Neural cell (in vitro differentiated cells): Measurements from ENCODE around the gene MPL. TPM values are rescaled to one million over a fixed set of nuclear protein-coding genes. Genes with fewer than 3 reads are reported as not detected.

Experiments
- H2AFZ ChIP-seq: fragments of 200-600, 300-800 bp; sonication (generic), shearing (Covaris generic); 2 replicates; pipeline ENCODE4 v1.6.0; 2014; ENCODE audit warnings: low read depth, mild to moderate bottlenecking, antibody characterized with exemption, low read length, moderate library complexity
- H3F3A ChIP-seq: fragments of 200-600 bp; shearing (Covaris generic); 2 replicates; pipeline ENCODE4 v1.6.1; 2016; ENCODE audit warnings: mild to moderate bottlenecking, moderate library complexity, mixed read lengths, antibody characterized with exemption, low read length; ENCODE audit not compliant: insufficient read depth, poor library complexity, severe bottlenecking
- H3K27ac ChIP-seq: fragments of 200-600, 300-800 bp; sonication (generic), shearing (Covaris generic); 2 replicates; pipeline ENCODE4 v1.5.1; 2014; ENCODE audit warnings: mild to moderate bottlenecking, low read length, moderate library complexity
- H3K27me3 ChIP-seq: fragments of 300-800, 200-600 bp; sonication (generic), shearing (Covaris generic); 2 replicates; pipeline ENCODE4 v1.6.0; 2014; ENCODE audit warnings: mild to moderate bottlenecking, low read depth, low read length, moderate library complexity; ENCODE audit not compliant: insufficient read depth
- H3K36me3 ChIP-seq: fragments of 300-800, 200-600 bp; sonication (generic), shearing (Covaris generic); 2 replicates; pipeline ENCODE4 v1.5.1; 2014; ENCODE audit warnings: mild to moderate bottlenecking, antibody characterized with exemption, low read length, moderate library complexity; ENCODE audit not compliant: insufficient read depth
- H3K4me2 ChIP-seq: fragments of 300-800, 200-600 bp; sonication (generic), shearing (Covaris generic); 2 replicates; pipeline ENCODE4 v1.6.0; 2014; ENCODE audit warnings: mild to moderate bottlenecking, low read length
- H3K4me3 ChIP-seq: fragments of 300-800, 200-600 bp; sonication (generic), shearing (Covaris generic); 2 replicates; pipeline ENCODE4 v1.5.1; 2014; ENCODE audit warnings: mild to moderate bottlenecking, low read length, moderate library complexity
- H3K79me2 ChIP-seq: fragments of 200-600 bp; shearing (Covaris generic); replicated peaks from 2 replicates; pipeline ENCODE4 v1.6.0; 2014; ENCODE audit warnings: mild to moderate bottlenecking, low read length, moderate library complexity; ENCODE audit not compliant: insufficient read depth
- H3K9ac ChIP-seq: fragments of 300-800, 200-600 bp; sonication (generic), shearing (Covaris generic); 2 replicates; pipeline ENCODE4 v1.6.1; 2016; ENCODE audit warnings: mild to moderate bottlenecking, low read length, mixed read lengths
- H3K9me2 ChIP-seq: fragments of 200-600 bp; shearing (Covaris generic); 2 replicates; pipeline ENCODE4 v1.6.1; 2016; ENCODE audit warnings: mild to moderate bottlenecking, low read length, mixed read lengths; ENCODE audit not compliant: insufficient read depth
- H3K9me3 ChIP-seq: fragments of 200-600, 300-800 bp; sonication (generic), shearing (Covaris generic); 2 replicates; pipeline ENCODE4 v1.6.1; 2016; ENCODE audit warnings: mild to moderate bottlenecking, mixed run types, low read length, moderate library complexity, mixed read lengths
- H4K20me1 ChIP-seq: fragments of 200-600 bp; shearing (Covaris generic); 2 replicates; pipeline ENCODE4 v1.6.1; 2016; ENCODE audit warnings: mild to moderate bottlenecking, mixed run types; ENCODE audit not compliant: insufficient read depth
- EP300 ChIP-seq: fragments of 450-650 bp; conservative IDR thresholded peaks from 2 replicates; pipeline ENCODE4 v1.6.1; 2014; ENCODE audit warnings: antibody characterized with exemption, mild to moderate bottlenecking, moderate library complexity; ENCODE audit not compliant: poor library complexity, severe bottlenecking
- EZH2 ChIP-seq: fragments of 200-600, 300-800 bp; shearing (Covaris generic), sonication (generic); IDR thresholded peaks from 2 replicates; pipeline ENCODE4 v1.6.1; 2014; ENCODE audit warnings: antibody characterized with exemption, low read length, borderline replicate concordance, mild to moderate bottlenecking; ENCODE audit not compliant: insufficient read depth, poor library complexity, severe bottlenecking
- MXI1 ChIP-seq: fragments of 450-650 bp; conservative IDR thresholded peaks from 2 replicates; pipeline ENCODE4 v1.6.1; 2014; ENCODE audit warnings: antibody characterized with exemption, mild to moderate bottlenecking; ENCODE audit not compliant: poor library complexity, severe bottlenecking
- POLR2AphosphoS5 ChIP-seq: IDR thresholded peaks from 2 replicates; pipeline ENCODE4 v1.6.1; 2012
- RAD21 ChIP-seq: fragments of 450-650 bp; conservative IDR thresholded peaks from 2 replicates; pipeline ENCODE4 v1.6.1; 2014; ENCODE audit warnings: antibody characterized with exemption, mild to moderate bottlenecking, moderate library complexity
- SMC3 ChIP-seq: fragments of 450-650 bp; conservative IDR thresholded peaks from 2 replicates; pipeline ENCODE4 v1.6.1; 2014; ENCODE audit warnings: antibody characterized with exemption, mild to moderate bottlenecking, moderate library complexity; ENCODE audit not compliant: poor library complexity
- TAF1 ChIP-seq: IDR thresholded peaks from 2 replicates; pipeline ENCODE4 v1.6.1; 2012; ENCODE audit warnings: low read depth
- polyA plus RNA-seq: library from polyadenylated mRNA; depleted of rRNA; stranded (reverse); fragments of >200 nt; gene quantifications from 2 replicates; pipeline ENCODE4 v1.2.3, GENCODE V29; 2014
- TF ChIP-seq, protein P1 (sequence below): fragments of 450-650 bp; IDR thresholded peaks from 2 replicates; pipeline ENCODE4 v1.5.1; 2014; ENCODE audit warnings: antibody characterized with exemption, mild to moderate bottlenecking, moderate library complexity; ENCODE audit not compliant: poor library complexity, severe bottlenecking
- TF ChIP-seq, protein P2 (sequence below): IDR thresholded peaks from 2 replicates; pipeline ENCODE4 v1.6.1; 2012; ENCODE audit warnings: borderline replicate concordance

Gene MPL
- polyA plus RNA-seq, 1 donor from 2014 or later = not detected

DNA sequence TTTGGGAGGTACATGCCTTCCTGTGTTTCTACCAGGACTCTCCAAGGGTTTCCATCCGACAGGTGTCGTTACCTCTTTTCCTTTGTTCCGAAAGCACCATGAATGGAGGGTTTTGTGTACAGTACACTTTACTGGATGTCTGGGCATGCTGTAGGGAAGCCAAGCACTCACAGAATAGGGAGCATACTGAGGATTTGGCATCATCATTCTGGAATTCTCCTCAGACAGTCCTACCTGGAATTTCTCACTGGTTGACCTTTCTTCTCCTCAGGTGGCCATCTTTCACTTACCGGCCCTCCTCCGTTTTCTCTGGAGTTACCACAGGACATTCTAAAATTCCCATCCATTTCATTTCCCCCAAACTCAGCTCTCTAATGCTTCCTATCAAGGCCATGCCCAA is 5.9 kb upstream of the MPL start:
- Histone ChIP-seq H3K4me2 (no peak overlapping the region), H3K9ac (no peak overlapping the region), H2AFZ (no peak overlapping the region), H3K27ac (no peak overlapping the region), H3K4me3 (no peak overlapping the region), H3K9me2 (no peaks in the 10 kb centered on the region), H4K20me1 (no peaks in the 10 kb centered on the region), H3K27me3 (no peaks in the 10 kb centered on the region), H3K79me2 (no peaks in the 10 kb centered on the region), H3K9me3 (peaks cover 5% of the 10 kb centered on the region), H3K36me3 (no peaks in the 10 kb centered on the region), H3F3A (no peaks in the 10 kb centered on the region)
- TF ChIP-seq POLR2AphosphoS5 (no peak), EZH2 (no peak), EP300 (no peak), SMC3 (no peak), RAD21 (no peak), TAF1 (no peak), MXI1 (no peak)
- TF ChIP-seq, protein P1, sequence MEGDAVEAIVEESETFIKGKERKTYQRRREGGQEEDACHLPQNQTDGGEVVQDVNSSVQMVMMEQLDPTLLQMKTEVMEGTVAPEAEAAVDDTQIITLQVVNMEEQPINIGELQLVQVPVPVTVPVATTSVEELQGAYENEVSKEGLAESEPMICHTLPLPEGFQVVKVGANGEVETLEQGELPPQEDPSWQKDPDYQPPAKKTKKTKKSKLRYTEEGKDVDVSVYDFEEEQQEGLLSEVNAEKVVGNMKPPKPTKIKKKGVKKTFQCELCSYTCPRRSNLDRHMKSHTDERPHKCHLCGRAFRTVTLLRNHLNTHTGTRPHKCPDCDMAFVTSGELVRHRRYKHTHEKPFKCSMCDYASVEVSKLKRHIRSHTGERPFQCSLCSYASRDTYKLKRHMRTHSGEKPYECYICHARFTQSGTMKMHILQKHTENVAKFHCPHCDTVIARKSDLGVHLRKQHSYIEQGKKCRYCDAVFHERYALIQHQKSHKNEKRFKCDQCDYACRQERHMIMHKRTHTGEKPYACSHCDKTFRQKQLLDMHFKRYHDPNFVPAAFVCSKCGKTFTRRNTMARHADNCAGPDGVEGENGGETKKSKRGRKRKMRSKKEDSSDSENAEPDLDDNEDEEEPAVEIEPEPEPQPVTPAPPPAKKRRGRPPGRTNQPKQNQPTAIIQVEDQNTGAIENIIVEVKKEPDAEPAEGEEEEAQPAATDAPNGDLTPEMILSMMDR = no peak
- TF ChIP-seq, protein P2, sequence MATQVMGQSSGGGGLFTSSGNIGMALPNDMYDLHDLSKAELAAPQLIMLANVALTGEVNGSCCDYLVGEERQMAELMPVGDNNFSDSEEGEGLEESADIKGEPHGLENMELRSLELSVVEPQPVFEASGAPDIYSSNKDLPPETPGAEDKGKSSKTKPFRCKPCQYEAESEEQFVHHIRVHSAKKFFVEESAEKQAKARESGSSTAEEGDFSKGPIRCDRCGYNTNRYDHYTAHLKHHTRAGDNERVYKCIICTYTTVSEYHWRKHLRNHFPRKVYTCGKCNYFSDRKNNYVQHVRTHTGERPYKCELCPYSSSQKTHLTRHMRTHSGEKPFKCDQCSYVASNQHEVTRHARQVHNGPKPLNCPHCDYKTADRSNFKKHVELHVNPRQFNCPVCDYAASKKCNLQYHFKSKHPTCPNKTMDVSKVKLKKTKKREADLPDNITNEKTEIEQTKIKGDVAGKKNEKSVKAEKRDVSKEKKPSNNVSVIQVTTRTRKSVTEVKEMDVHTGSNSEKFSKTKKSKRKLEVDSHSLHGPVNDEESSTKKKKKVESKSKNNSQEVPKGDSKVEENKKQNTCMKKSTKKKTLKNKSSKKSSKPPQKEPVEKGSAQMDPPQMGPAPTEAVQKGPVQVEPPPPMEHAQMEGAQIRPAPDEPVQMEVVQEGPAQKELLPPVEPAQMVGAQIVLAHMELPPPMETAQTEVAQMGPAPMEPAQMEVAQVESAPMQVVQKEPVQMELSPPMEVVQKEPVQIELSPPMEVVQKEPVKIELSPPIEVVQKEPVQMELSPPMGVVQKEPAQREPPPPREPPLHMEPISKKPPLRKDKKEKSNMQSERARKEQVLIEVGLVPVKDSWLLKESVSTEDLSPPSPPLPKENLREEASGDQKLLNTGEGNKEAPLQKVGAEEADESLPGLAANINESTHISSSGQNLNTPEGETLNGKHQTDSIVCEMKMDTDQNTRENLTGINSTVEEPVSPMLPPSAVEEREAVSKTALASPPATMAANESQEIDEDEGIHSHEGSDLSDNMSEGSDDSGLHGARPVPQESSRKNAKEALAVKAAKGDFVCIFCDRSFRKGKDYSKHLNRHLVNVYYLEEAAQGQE = no peak

DNA sequence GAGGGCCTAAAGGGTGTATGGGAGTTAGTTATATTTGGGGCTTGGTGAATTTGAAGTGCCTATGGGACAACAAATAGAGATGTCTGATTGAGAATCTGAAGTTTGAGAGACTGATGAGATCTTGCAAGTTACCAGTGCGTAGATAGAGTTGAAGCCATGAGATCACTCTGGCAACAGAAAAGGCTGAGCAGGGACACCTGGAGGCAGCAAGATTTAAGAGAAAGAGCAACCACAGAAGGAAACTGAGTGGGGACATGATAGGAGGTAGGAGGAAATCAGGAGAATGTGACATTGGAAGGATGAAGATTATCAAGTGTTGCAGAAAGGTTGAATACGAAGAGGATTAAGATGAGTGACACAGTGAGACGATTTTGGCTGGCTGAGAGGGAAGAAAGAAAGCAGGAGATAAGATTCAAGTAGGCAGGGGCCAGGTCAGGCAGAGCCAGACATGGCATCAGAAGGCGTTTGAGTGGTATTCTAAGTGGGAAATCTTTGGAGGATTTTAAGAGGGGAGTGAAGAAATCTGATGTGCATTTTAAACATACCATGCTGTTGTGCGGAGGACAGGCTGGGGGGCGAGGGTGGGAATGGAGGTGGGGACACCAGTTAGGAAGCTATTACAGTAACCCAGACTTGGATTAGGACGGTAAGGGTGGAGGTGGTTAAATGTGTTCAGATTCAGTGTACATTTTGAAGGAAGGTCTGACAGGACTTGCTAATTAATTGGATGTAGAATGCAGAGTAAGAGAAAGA is 3.0 kb upstream of the MPL start:
- Histone ChIP-seq H3K79me2 (no peaks in the 10 kb centered on the region), H3K9ac (no peak overlapping the region), H3K27me3 (no peaks in the 10 kb centered on the region), H3F3A (no peaks in the 10 kb centered on the region), H3K4me2 (no peak overlapping the region), H3K36me3 (no peaks in the 10 kb centered on the region), H3K4me3 (no peak overlapping the region), H3K9me3 (no peaks in the 10 kb centered on the region), H3K27ac (no peak overlapping the region), H4K20me1 (no peaks in the 10 kb centered on the region), H2AFZ (no peak overlapping the region), H3K9me2 (no peaks in the 10 kb centered on the region)
- TF ChIP-seq EP300 (no peak), EZH2 (no peak), RAD21 (no peak), MXI1 (no peak), SMC3 (no peak), POLR2AphosphoS5 (no peak), TAF1 (no peak)
- TF ChIP-seq, protein P1 = no peak
- TF ChIP-seq, protein P2 = no peak
